Peyer's patch (tissue), 4 donors: ENCODE measurements around the gene ZNF500. TPM values are rescaled to one million over a fixed set of nuclear protein-coding genes. Genes with fewer than 3 reads are reported as not detected.

ENCODE experiments used
- DNase-seq, 3 donors: peaks; one replicate each; pipeline ENCODE4 v3.0.0-alpha.2; 2017 to 2019
- H3K27ac ChIP-seq, 4 donors: fragments of 200-600 bp; sonication (generic); one replicate each; pipeline ENCODE4 v1.5.1; 2016 to 2019
- H3K27me3 ChIP-seq, 2 donors: fragments of 200-600 bp; sonication (generic); one replicate each; pipeline ENCODE4 v1.5.1; 2019
- H3K36me3 ChIP-seq, 3 donors: fragments of 200-600 bp; sonication (generic); one replicate each; pipeline ENCODE4 v1.5.1; 2016 to 2019
- H3K4me1 ChIP-seq, 4 donors: fragments of 200-600 bp; sonication (generic); one replicate each; pipeline ENCODE4 v1.5.1; 2016 to 2019
- H3K4me3 ChIP-seq, 4 donors: fragments of 200-600 bp; sonication (generic); 1 replicate in 3 of 4; 2 replicates in 1 of 4; pipeline ENCODE4 v1.5.1; 2016 to 2019; ENCODE audit warnings: mild to moderate bottlenecking in 1 of 4
- H3K9me3 ChIP-seq, 4 donors: fragments of 200-600 bp; sonication (generic); one replicate each; pipeline ENCODE4 v1.5.1; 2016 to 2019; ENCODE audit warnings: mild to moderate bottlenecking in 1 of 4
- CTCF ChIP-seq, 6 experiments: fragments of 450-650 bp in 4 of 6; fragments of 200-600 bp in 2 of 6; sonication (generic) in 1 of 6; IDR thresholded peaks; one replicate each; pipeline ENCODE4 v1.5.1; 2017 to 2019; ENCODE audit warnings: antibody characterized with exemption in 6 of 6, mild to moderate bottlenecking in 3 of 6, moderate library complexity in 1 of 6
- POLR2A ChIP-seq, 2 donors: fragments of 450-650 bp; IDR thresholded peaks; one replicate each; pipeline ENCODE4 v1.5.1; 2017; ENCODE audit warnings: antibody characterized with exemption in 2 of 2, mild to moderate bottlenecking in 2 of 2, moderate library complexity in 2 of 2
- total RNA-seq, 4 donors: library from RNA; depleted of rRNA; stranded (reverse); fragments of >200 nt; gene quantifications; one replicate each; pipeline ENCODE4 v1.1.0, GENCODE V29; 2016

The ZNF500 gene
- total RNA-seq, 4 donors from 2014 or later, result 4.1 to 24.8 (median 14.5) TPM

- H3K36me3 ChIP-seq, result peaks cover 0 to 55% (median 0%) of the 10 kb centered on the region in 3 donors
- H3K27ac ChIP-seq, result no peak overlapping the region
- DNase-seq, result no peak
- no peak for TF ChIP-seq CTCF (IDR thresholded peaks at IDR 0.05)
- no peak for TF ChIP-seq POLR2A (IDR thresholded peaks at IDR 0.05)
- no peak overlapping the region for H3K4me3 ChIP-seq
- H3K9me3 ChIP-seq, result no peaks in the 10 kb centered on the region
- no peaks in the 10 kb centered on the region for H3K27me3 ChIP-seq
- H3K4me1 ChIP-seq, result no peaks in the 10 kb centered on the region
Observed at GRCh38 chr16:4714996-4715395, 52.0 kb downstream of the ZNF500 start.

GRCh38 chr16:4713663-4714501, 53.1 kb downstream of the ZNF500 start:
- Histone ChIP-seq H3K4me1 (no peaks in the 10 kb centered on the region), H3K9me3 (no peaks in the 10 kb centered on the region), H3K27me3 (no peaks in the 10 kb centered on the region), H3K27ac (no peak overlapping the region), H3K36me3 (peaks cover 0 to 54% (median 0%) of the 10 kb centered on the region in 3 donors), H3K4me3 (no peak overlapping the region)
- DNase-seq, result no peak
- no peak for TF ChIP-seq CTCF (IDR thresholded peaks at IDR 0.05)
- no peak for TF ChIP-seq POLR2A (IDR thresholded peaks at IDR 0.05)

GRCh38 chr16:4709481-4709880, 57.5 kb downstream of the ZNF500 start:
- no peak for DNase-seq
- Histone ChIP-seq H3K27me3 (no peaks in the 10 kb centered on the region), H3K27ac (no peak overlapping the region), H3K4me1 (no peaks in the 10 kb centered on the region), H3K4me3 (no peak overlapping the region), H3K36me3 (peaks cover 0 to 49% (median 0%) of the 10 kb centered on the region in 3 donors), H3K9me3 (no peaks in the 10 kb centered on the region)
- TF ChIP-seq CTCF (IDR thresholded peaks at IDR 0.05), result no peak
- no peak for TF ChIP-seq POLR2A (IDR thresholded peaks at IDR 0.05)

GRCh38 chr16:4706871-4707270, 60.1 kb downstream of the ZNF500 start:
- DNase-seq, result no peak
- Histone ChIP-seq H3K27me3 (no peaks in the 10 kb centered on the region), H3K4me1 (no peaks in the 10 kb centered on the region), H3K27ac (no peak overlapping the region), H3K36me3 (peaks cover 0 to 39% (median 0%) of the 10 kb centered on the region in 3 donors), H3K9me3 (no peaks in the 10 kb centered on the region), H3K4me3 (no peak overlapping the region)
- TF ChIP-seq POLR2A (IDR thresholded peaks at IDR 0.05), result no peak
- no peak for TF ChIP-seq CTCF (IDR thresholded peaks at IDR 0.05)

GRCh38 chr16:4704913-4705312, 62.0 kb downstream of the ZNF500 start:
- no peak overlapping the region for H3K4me3 ChIP-seq
- no peaks in the 10 kb centered on the region for H3K4me1 ChIP-seq
- DNase-seq, result no peak
- TF ChIP-seq POLR2A (IDR thresholded peaks at IDR 0.05), result no peak
- no peak for TF ChIP-seq CTCF (IDR thresholded peaks at IDR 0.05)
- no peak overlapping the region for H3K27ac ChIP-seq
- H3K9me3 ChIP-seq, result no peaks in the 10 kb centered on the region
- peaks cover 0 to 51% (median 0%) of the 10 kb centered on the region in 3 donors for H3K36me3 ChIP-seq
- H3K27me3 ChIP-seq, result no peaks in the 10 kb centered on the region
